Endothelial cell of umbilical vein (primary cell): ENCODE measurements around the gene LSM3. TPM values are rescaled to one million over a fixed set of nuclear protein-coding genes. Genes with fewer than 3 reads are reported as not detected.

Experiments used
- BruUV-seq: library from RNA; stranded (reverse); fragments of 400-500 nt; replicated peaks from 2 replicates; lab custom pipeline; 2021; lab: Mats Ljungman, UMichigan
- CTCF ChIA-PET: fragments of 300-600, 350-600 bp; sonication (Branson Sonifier 250); formaldehyde crosslinking; loops from one replicate; lab custom pipeline; 2021; ENCODE audit warnings: antibody characterized with exemption, inconsistent platforms; lab: Charles Lee
- POLR2A ChIA-PET: fragments of 300-600, 350-600 bp; sonication (Branson Sonifier 250); formaldehyde crosslinking; loops from one replicate; lab custom pipeline; 2021; ENCODE audit warnings: antibody characterized with exemption, inconsistent platforms; lab: Charles Lee
- DNase-seq: peaks from one replicate; pipeline ENCODE4 v3.0.0-alpha.2; 2011; ENCODE audit warnings: low read depth, low spot score
- FAIRE-seq: peaks from 2 replicates; lab custom pipeline; 2011; peaks lifted over from hg19 to GRCh38; lab: Jason Lieb, UNC
- H2AFZ ChIP-seq: 2 replicates; pipeline ENCODE4 v1.6.0; 2012; ENCODE audit warnings: low read depth, low read length, control low read depth, inconsistent platforms
- H3K27ac ChIP-seq: 2 replicates; pipeline ENCODE4 v1.5.1; 2011; ENCODE audit warnings: low read depth, mild to moderate bottlenecking, control low read depth, low read length, moderate library complexity; ENCODE audit not compliant: insufficient read depth
- H3K27me3 ChIP-seq, 2 experiments: 2 replicates each; pipeline versions ENCODE4 v1.6.0 to v1.6.1; 2011; ENCODE audit warnings: low read length in 2 of 2, mixed read lengths in 1 of 2; ENCODE audit not compliant: control insufficient read depth in 2 of 2, insufficient read depth in 2 of 2
- H3K36me3 ChIP-seq, 2 experiments: 2 replicates in 1 of 2; 3 replicates in 1 of 2; pipeline ENCODE4 v1.5.1; 2011; ENCODE audit warnings: low read length in 2 of 2, mild to moderate bottlenecking in 1 of 2, moderate library complexity in 1 of 2; ENCODE audit not compliant: control insufficient read depth in 2 of 2, insufficient read depth in 2 of 2; ENCODE audit errors: extremely low read depth in 1 of 2
- H3K4me1 ChIP-seq: 3 replicates; pipeline ENCODE4 v1.5.1; 2011; ENCODE audit warnings: mild to moderate bottlenecking, low read length; ENCODE audit not compliant: control insufficient read depth, insufficient read depth; ENCODE audit errors: extremely low read depth
- H3K4me2 ChIP-seq: 2 replicates; pipeline ENCODE4 v1.6.1; 2011; ENCODE audit warnings: low read length, control low read depth, mixed read lengths; ENCODE audit not compliant: insufficient read depth
- H3K4me3 ChIP-seq, 3 experiments: fragments of 200-600 bp in 1 of 3; sonication (generic), shearing (Covaris generic) in 1 of 3; replicated peaks in 1 of 3; 2 replicates each; pipeline ENCODE4 v1.5.1; 2011 to 2016; ENCODE audit warnings: control low read depth in 3 of 3, low read length in 3 of 3, mild to moderate bottlenecking in 2 of 3, inconsistent platforms in 1 of 3, low read depth in 1 of 3, moderate library complexity in 1 of 3; ENCODE audit not compliant: insufficient read depth in 1 of 3
- H3K79me2 ChIP-seq: 2 replicates; pipeline ENCODE4 v1.6.0; 2012; ENCODE audit warnings: low read length, inconsistent platforms; ENCODE audit not compliant: control insufficient read depth, insufficient read depth
- H3K9ac ChIP-seq: replicated peaks from 2 replicates; pipeline ENCODE3; 2011; ENCODE audit warnings: low read length, control low read depth; ENCODE audit not compliant: insufficient read depth; ENCODE audit errors: extremely low read depth
- H3K9me1 ChIP-seq: replicated peaks from 3 replicates; pipeline ENCODE4 v1.6.0; 2011; ENCODE audit warnings: mild to moderate bottlenecking, low read length; ENCODE audit not compliant: control insufficient read depth, insufficient read depth; ENCODE audit errors: extremely low read depth
- H3K9me3 ChIP-seq: replicated peaks from 2 replicates; pipeline ENCODE4 v1.5.1; 2012; ENCODE audit warnings: low read length, inconsistent platforms; ENCODE audit not compliant: control insufficient read depth, insufficient read depth
- H4K20me1 ChIP-seq: replicated peaks from 2 replicates; pipeline ENCODE3; 2011; ENCODE audit warnings: mild to moderate bottlenecking, low read length; ENCODE audit not compliant: control insufficient read depth, insufficient read depth; ENCODE audit errors: extremely low read depth
- EZH2 ChIP-seq: IDR thresholded peaks from 2 replicates; pipeline ENCODE4 v1.6.1; 2012; ENCODE audit warnings: borderline replicate concordance, low read depth, mild to moderate bottlenecking, moderate library complexity, low read length, inconsistent platforms; ENCODE audit not compliant: severe bottlenecking
- FOS ChIP-seq: IDR thresholded peaks from 2 replicates; pipeline ENCODE4 v1.6.1; 2011; ENCODE audit warnings: mild to moderate bottlenecking, low read length, moderate library complexity, borderline replicate concordance; ENCODE audit not compliant: insufficient read depth
- GATA2 ChIP-seq: IDR thresholded peaks from 2 replicates; pipeline ENCODE4 v1.7.0; 2011; ENCODE audit warnings: low read depth, mild to moderate bottlenecking, moderate library complexity, mixed read lengths, low read length; ENCODE audit not compliant: insufficient read length, insufficient read depth
- JUN ChIP-seq: IDR thresholded peaks from 2 replicates; pipeline ENCODE4 v1.6.1; 2011; ENCODE audit warnings: borderline replicate concordance, low read depth; ENCODE audit not compliant: insufficient read length, insufficient read depth
- MYC ChIP-seq: IDR thresholded peaks from one replicate; pipeline ENCODE4 v1.6.1; 2011; ENCODE audit warnings: mild to moderate bottlenecking, low read depth, low read length
- POLR2A ChIP-seq: IDR thresholded peaks from 2 replicates; pipeline ENCODE4 v1.6.1; 2012; ENCODE audit warnings: low read depth, mild to moderate bottlenecking, control low read depth, low read length
- POLR2AphosphoS5 ChIP-seq: IDR thresholded peaks from 2 replicates; pipeline ENCODE4 v1.6.1; 2012; ENCODE audit warnings: low read depth, mild to moderate bottlenecking, control low read depth, low read length, moderate library complexity; ENCODE audit not compliant: insufficient read depth
- dilution Hi-C: fragments of 300-500 bp; cut with MboI; formaldehyde crosslinking; loops from one replicate; pipeline ENCODE4 v1.15.0; 2019; ENCODE audit warnings: low sequenced_read_pairs; ENCODE audit not compliant: extremely low pct_ligation_motif_present
- intact Hi-C: fragments of 100-400 bp; cut with micrococcal nuclease; formaldehyde crosslinking; loops from one replicate; pipeline ENCODE4 v1.10.0; 2022
- polyA plus RNA-seq, 4 experiments: library from polyadenylated mRNA; depleted of rRNA in 3 of 4; stranded (reverse) in 3 of 4; unstranded in 1 of 4; fragments of >200 nt; gene quantifications; 2 replicates each; pipeline versions ENCODE4 v1.2.1 to v1.2.3, GENCODE V29; 2011 to 2012; ENCODE audit warnings: missing spikeins in 1 of 4
- total RNA-seq: library from RNA; stranded (reverse); gene quantifications from 2 replicates; pipeline ENCODE4 v1.2.3, GENCODE V29; 2021
- TF ChIP-seq, protein P1 (sequence below), 2 donors: IDR thresholded peaks; 1 replicate in 1 of 2; 2 replicates in 1 of 2; pipeline ENCODE4 v1.5.1; 2011; ENCODE audit warnings: low read length in 2 of 2, mild to moderate bottlenecking in 2 of 2, moderate library complexity in 2 of 2, control low read depth in 1 of 2, inconsistent platforms in 1 of 2, low read depth in 1 of 2; ENCODE audit not compliant: insufficient read depth in 1 of 2; ENCODE audit errors: extremely low read depth in 1 of 2
- TF ChIP-seq, protein P2 (sequence below): IDR thresholded peaks from 2 replicates; pipeline ENCODE4 v1.6.1; 2011; ENCODE audit not compliant: insufficient read depth, insufficient read length

LSM3 gene
- total and polyA plus RNA-seq, 2 donors (not counting 3 experiments of a cell fraction or from before 2014, with no cell fraction given): 4.4 to 13.0 TPM

DNA sequence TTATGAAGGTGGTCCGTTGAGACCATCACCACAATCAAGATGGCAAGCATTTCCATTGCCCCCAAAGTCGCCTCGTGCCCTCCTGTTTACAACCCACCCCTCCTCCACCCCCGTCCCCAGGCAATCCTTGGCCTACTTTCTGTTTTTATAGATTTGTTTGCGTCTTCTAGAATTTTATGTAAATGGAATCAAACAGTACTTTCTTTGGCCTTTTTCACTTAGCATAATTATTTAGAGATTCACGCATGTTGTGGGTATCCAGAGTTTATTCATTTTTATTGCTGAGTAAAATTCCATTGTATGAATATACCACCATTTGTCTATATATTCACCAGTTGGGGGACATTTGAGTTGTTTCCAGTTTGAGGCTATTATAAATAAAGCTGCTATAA is 66.6 kb downstream of the LSM3 start:
- no peaks in the 10 kb centered on the region for H3K9me3 ChIP-seq
- no peaks in the 10 kb centered on the region for H4K20me1 ChIP-seq
- H3K79me2 ChIP-seq: no peaks in the 10 kb centered on the region
- BruUV-seq: no TSS peak
- POLR2A ChIA-PET: no interaction called here
- peaks cover 0 to 5% of the 10 kb centered on the region in 2 experiments for H3K27me3 ChIP-seq
- CTCF ChIA-PET: no interaction called here
- H3K4me3 ChIP-seq: no peak overlapping the region
- H3K27ac ChIP-seq: no peak overlapping the region
- intact Hi-C loops (no loop called here), dilution Hi-C loops (no loop called here)
- no peaks in the 10 kb centered on the region for H3K9me1 ChIP-seq
- H2AFZ ChIP-seq: no peak overlapping the region
- no peak for TF ChIP-seq EZH2
- TF ChIP-seq, protein P1, sequence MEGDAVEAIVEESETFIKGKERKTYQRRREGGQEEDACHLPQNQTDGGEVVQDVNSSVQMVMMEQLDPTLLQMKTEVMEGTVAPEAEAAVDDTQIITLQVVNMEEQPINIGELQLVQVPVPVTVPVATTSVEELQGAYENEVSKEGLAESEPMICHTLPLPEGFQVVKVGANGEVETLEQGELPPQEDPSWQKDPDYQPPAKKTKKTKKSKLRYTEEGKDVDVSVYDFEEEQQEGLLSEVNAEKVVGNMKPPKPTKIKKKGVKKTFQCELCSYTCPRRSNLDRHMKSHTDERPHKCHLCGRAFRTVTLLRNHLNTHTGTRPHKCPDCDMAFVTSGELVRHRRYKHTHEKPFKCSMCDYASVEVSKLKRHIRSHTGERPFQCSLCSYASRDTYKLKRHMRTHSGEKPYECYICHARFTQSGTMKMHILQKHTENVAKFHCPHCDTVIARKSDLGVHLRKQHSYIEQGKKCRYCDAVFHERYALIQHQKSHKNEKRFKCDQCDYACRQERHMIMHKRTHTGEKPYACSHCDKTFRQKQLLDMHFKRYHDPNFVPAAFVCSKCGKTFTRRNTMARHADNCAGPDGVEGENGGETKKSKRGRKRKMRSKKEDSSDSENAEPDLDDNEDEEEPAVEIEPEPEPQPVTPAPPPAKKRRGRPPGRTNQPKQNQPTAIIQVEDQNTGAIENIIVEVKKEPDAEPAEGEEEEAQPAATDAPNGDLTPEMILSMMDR (IDR thresholded peaks at IDR 0.05; ENCODE audit: extremely low read depth in 1 of 2, insufficient read depth in 1 of 2, low read depth in 1 of 2, low read length in 2 of 2): no peak
- no peak for TF ChIP-seq JUN
- TF ChIP-seq GATA2: no peak
- no peak for TF ChIP-seq FOS
- no peak for TF ChIP-seq POLR2AphosphoS5
- no peak for TF ChIP-seq MYC
- TF ChIP-seq, protein P2, sequence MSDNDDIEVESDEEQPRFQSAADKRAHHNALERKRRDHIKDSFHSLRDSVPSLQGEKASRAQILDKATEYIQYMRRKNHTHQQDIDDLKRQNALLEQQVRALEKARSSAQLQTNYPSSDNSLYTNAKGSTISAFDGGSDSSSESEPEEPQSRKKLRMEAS: no peak
- no peak for TF ChIP-seq POLR2A
- DNase-seq (no peak), FAIRE-seq (no peak)
- H3K4me1 ChIP-seq: no peaks in the 10 kb centered on the region
- no peak overlapping the region for H3K4me2 ChIP-seq
- H3K36me3 ChIP-seq: no peaks in the 10 kb centered on the region
- no peak overlapping the region for H3K9ac ChIP-seq
